ENCODE results near the gene TES. TPM values are rescaled to one million over a fixed set of nuclear protein-coding genes. Genes with fewer than 3 reads are reported as not detected.

TES gene, protein sequence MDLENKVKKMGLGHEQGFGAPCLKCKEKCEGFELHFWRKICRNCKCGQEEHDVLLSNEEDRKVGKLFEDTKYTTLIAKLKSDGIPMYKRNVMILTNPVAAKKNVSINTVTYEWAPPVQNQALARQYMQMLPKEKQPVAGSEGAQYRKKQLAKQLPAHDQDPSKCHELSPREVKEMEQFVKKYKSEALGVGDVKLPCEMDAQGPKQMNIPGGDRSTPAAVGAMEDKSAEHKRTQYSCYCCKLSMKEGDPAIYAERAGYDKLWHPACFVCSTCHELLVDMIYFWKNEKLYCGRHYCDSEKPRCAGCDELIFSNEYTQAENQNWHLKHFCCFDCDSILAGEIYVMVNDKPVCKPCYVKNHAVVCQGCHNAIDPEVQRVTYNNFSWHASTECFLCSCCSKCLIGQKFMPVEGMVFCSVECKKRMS
- total RNA-seq (100 to 1,000 TPM in 4 of 5 experiments, 10 to 100 TPM in 1; 99.2 to 120 (median 114) TPM), polyA plus RNA-seq (100 to 1,000 TPM; 189 to 195 TPM), total RNA-seq (97.5 reads per million, percentile 84 among the genes with 10 or more reads in this experiment)

DNA sequence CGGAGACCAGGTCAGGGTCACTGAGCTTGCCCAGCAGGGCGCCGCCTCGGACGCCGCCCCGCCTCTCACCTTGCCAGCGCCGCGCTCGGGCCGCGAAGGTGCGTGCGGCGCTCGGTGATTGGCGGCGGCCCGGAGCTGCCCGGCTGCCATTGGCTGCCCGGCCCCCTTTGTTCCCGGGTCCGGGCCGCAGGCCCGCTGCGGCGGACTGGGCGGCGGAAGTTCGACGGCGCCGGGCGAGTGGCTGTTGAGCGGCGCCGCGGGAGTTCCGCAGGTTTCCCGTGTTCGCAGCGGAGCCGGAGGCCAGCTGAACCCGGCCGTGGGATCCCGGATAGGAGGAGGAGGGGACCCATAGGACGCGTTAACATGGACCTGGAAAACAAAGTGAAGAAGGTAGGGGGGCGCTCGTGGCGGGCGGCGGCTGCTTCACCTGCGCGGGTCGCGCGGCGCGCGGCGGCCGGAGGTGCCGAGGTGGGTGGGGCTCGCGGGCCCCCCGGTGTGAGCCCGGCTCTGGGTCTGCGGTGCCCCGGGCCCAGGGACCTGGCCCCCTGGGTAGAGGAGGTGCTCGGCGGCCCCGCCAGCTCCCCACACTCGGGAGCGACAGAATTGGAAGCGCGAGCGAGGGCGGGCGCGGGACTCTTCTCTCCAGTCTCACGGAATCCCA is at the start of gene TES:
TES (plus strand) TSS at position 195 of the 661 bp plus-strand sequence; CDS start at position 364, 169 bp downstream.
- CTCF ChIA-PET = interaction anchor here (0.5 to 6.2 kb wide), 8 partner anchors 9 to 380 kb away, joined by 3 to 66 read pairs (median 7); no protein-coding TSS in a partner anchor
- Mint-ChIP-seq H3K9me3 (peaks cover 0 to 5% (median 0%) of the 10 kb centered on the region in 11 donors), H3K27me3 (no peaks in the 10 kb centered on the region), H3K4me1 (peaks cover 39 to 63% (median 52%) of the 10 kb centered on the region in 7 donors), H3K27ac (peak within 1 kb of the TSS; percentile 94 to 99 (median 97)), H3K36me3 (peaks cover 0 to 28% (median 10%) of the 10 kb centered on the region in 5 donors), H3K4me3 (peak within 1 kb of the TSS; percentile 84 to 99 (median 98))
- POLR2A ChIA-PET = interaction anchor here (0.9 to 5.7 kb wide), 13 partner anchors 9 to 48 kb away, joined by 3 to 43 read pairs (median 7); no protein-coding TSS in a partner anchor
- peak within 1 kb of the TSS; percentile 92 for H3K4me3 ChIP-seq (ENCODE audit: low read length)
- peak within 1 kb of the TSS; percentile 93 for H3K27ac ChIP-seq (ENCODE audit: low read depth, low read length)
- H3K27me3 ChIP-seq (ENCODE audit: control insufficient read depth in 2 of 2, insufficient read depth in 2 of 2, low read length in 2 of 2) = no peaks in the 10 kb centered on the region
- ATAC-seq (peak; percentile 70), DNase-seq (peak; percentile 45 to 79 (median 50))
- no peaks in the 10 kb centered on the region for H3K36me3 ChIP-seq (ENCODE audit: control insufficient read depth in 2 of 3, insufficient read depth in 3 of 3, low read length in 3 of 3)
- intact Hi-C loops (cut with micrococcal nuclease) = loop anchor here (1.0 to 10.0 kb wide), 15 partner anchors 9 to 1974 kb away; partner anchors contain the start of genes CAPZA2 (in 2 of the 2), MDFIC (in 2 of the 2), ST7 (in 2 of the 2) and CAV1 (in 1 of the 2)
- H3K4me1 ChIP-seq (ENCODE audit: control insufficient read depth in 2 of 2, insufficient read depth in 2 of 2, low read length in 2 of 2) = peaks cover 20 to 34% of the 10 kb centered on the region in 2 donors
- no peaks in the 10 kb centered on the region for H3K9me3 ChIP-seq (ENCODE audit: control insufficient read depth in 2 of 3, low read length in 3 of 3)

DNA sequence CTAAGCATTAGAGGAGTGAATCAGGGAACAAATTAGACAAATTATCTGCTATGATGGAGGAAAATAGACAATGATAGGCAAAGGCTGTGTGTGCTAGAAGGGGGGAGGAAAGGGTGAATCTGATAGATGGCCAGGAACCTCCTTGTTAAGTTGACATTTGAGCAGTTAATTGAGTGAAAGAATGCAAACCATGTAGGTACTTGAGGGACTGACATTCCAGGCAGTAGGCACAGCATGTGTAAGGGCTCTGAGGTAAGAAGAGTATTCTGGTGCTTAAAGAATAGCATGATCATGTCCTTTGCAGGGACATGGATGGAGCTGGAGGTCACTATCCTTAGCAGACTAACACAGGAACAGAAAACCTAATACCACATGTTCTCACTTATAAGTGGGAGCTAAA is 48.6 kb upstream of the TES start:
- Mint-ChIP-seq H3K27me3 (peaks cover 17 to 45% (median 21%) of the 10 kb centered on the region in 5 donors), H3K27ac (no peak overlapping the region), H3K4me1 (peaks cover 0 to 7% (median 2%) of the 10 kb centered on the region in 7 donors), H3K9me3 (no peaks in the 10 kb centered on the region), H3K36me3 (no peaks in the 10 kb centered on the region), H3K4me3 (no peak overlapping the region)
- Histone ChIP-seq H3K36me3 (ENCODE audit: control insufficient read depth in 2 of 3, insufficient read depth in 3 of 3, low read length in 3 of 3) (no peaks in the 10 kb centered on the region), H3K9me3 (ENCODE audit: control insufficient read depth in 2 of 3, low read length in 3 of 3) (no peaks in the 10 kb centered on the region), H3K4me1 (ENCODE audit: control insufficient read depth in 2 of 2, insufficient read depth in 2 of 2, low read length in 2 of 2) (no peaks in the 10 kb centered on the region), H3K4me3 (ENCODE audit: low read length) (no peak overlapping the region), H3K27ac (ENCODE audit: low read depth, low read length) (no peak overlapping the region), H3K27me3 (ENCODE audit: control insufficient read depth in 2 of 2, insufficient read depth in 2 of 2, low read length in 2 of 2) (no peaks in the 10 kb centered on the region)
- DNase-seq (no peak), ATAC-seq (no peak)
- ChIA-PET POLR2A (interaction anchor here (0.6 kb wide), 1 partner anchor 20 kb away, joined by 3 read pairs; no protein-coding TSS in a partner anchor), CTCF (no interaction called here)
- intact Hi-C loops (cut with micrococcal nuclease) = no loop called here

DNA sequence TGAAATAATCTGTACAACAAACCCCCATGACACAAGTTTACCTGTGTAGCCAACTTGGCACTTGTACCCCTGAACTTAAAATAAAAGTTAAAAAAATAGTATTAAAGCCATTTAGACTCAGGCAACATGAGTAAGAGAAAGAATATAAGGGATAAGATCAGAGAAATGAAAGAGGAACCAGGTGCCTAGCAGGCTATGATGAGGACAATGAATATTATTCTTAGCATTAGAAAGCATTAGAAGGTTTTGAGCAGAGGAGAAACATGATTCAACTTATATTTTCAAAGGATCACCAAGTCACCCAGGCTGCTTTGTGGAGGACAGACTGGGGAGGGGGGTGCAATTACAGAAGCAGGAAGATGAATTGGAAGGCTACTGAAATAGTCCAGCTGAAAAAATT is 48.1 kb upstream of the TES start:
- DNase-seq = no peak
- H3K9me3 ChIP-seq (ENCODE audit: control insufficient read depth in 2 of 3, low read length in 3 of 3) = no peaks in the 10 kb centered on the region
- peaks cover 0 to 3% of the 10 kb centered on the region in 2 donors for H3K4me1 ChIP-seq (ENCODE audit: control insufficient read depth in 2 of 2, insufficient read depth in 2 of 2, low read length in 2 of 2)
- intact Hi-C loops (cut with micrococcal nuclease) = no loop called here
- no peaks in the 10 kb centered on the region for H3K36me3 ChIP-seq (ENCODE audit: control insufficient read depth in 2 of 3, insufficient read depth in 3 of 3, low read length in 3 of 3)
- Mint-ChIP-seq H3K27me3 (peaks cover 12 to 40% (median 19%) of the 10 kb centered on the region in 5 donors), H3K4me3 (no peak overlapping the region), H3K4me1 (peaks cover 2 to 11% (median 6%) of the 10 kb centered on the region in 7 donors), H3K9me3 (no peaks in the 10 kb centered on the region), H3K27ac (no peak overlapping the region), H3K36me3 (no peaks in the 10 kb centered on the region)
- H3K27ac ChIP-seq (ENCODE audit: low read depth, low read length) = no peak overlapping the region
- ATAC-seq = no peak
- ChIA-PET CTCF (no interaction called here), POLR2A (interaction anchor here (0.6 kb wide), 1 partner anchor 21 kb away, joined by 3 read pairs; no protein-coding TSS in a partner anchor)
- no peaks in the 10 kb centered on the region for H3K27me3 ChIP-seq (ENCODE audit: control insufficient read depth in 2 of 2, insufficient read depth in 2 of 2, low read length in 2 of 2)
- no peak overlapping the region for H3K4me3 ChIP-seq (ENCODE audit: low read length)

DNA sequence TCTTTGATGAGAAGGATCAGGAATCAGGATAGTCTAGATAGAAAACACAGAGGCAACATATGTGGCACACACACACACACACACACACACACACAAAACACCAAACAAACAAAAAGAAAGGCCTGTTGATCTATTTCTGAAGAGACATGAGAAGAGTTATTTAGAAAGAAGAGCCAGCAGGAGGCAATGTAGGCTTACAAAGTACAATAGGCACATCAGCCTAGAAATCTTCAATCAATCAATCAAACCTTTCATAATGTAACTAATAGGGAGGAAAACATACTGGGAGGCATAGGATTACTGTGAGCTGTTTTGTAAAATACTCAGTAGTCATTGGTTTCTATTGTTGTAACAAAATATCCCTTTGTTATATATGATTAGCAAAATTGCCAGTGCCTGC is 47.3 kb upstream of the TES start:
- ATAC-seq = no peak
- no peak for DNase-seq
- Mint-ChIP-seq H3K9me3 (no peaks in the 10 kb centered on the region), H3K27me3 (peaks cover 9 to 33% (median 19%) of the 10 kb centered on the region in 5 donors), H3K4me1 (peaks cover 4 to 13% (median 9%) of the 10 kb centered on the region in 7 donors), H3K27ac (no peak overlapping the region), H3K4me3 (no peak overlapping the region), H3K36me3 (no peaks in the 10 kb centered on the region)
- H3K27me3 ChIP-seq (ENCODE audit: control insufficient read depth in 2 of 2, insufficient read depth in 2 of 2, low read length in 2 of 2) = no peaks in the 10 kb centered on the region
- ChIA-PET CTCF (interaction anchor here (0.7 kb wide), 1 partner anchor 8 kb away, joined by 3 read pairs; no protein-coding TSS in a partner anchor), POLR2A (no interaction called here)
- no peak overlapping the region for H3K4me3 ChIP-seq (ENCODE audit: low read length)
- H3K4me1 ChIP-seq (ENCODE audit: control insufficient read depth in 2 of 2, insufficient read depth in 2 of 2, low read length in 2 of 2) = peaks cover 0 to 6% of the 10 kb centered on the region in 2 donors
- H3K9me3 ChIP-seq (ENCODE audit: control insufficient read depth in 2 of 3, low read length in 3 of 3) = no peaks in the 10 kb centered on the region
- intact Hi-C loops (cut with micrococcal nuclease) = no loop called here
- H3K27ac ChIP-seq (ENCODE audit: low read depth, low read length) = no peak overlapping the region
- no peaks in the 10 kb centered on the region for H3K36me3 ChIP-seq (ENCODE audit: control insufficient read depth in 2 of 3, insufficient read depth in 3 of 3, low read length in 3 of 3)

DNA sequence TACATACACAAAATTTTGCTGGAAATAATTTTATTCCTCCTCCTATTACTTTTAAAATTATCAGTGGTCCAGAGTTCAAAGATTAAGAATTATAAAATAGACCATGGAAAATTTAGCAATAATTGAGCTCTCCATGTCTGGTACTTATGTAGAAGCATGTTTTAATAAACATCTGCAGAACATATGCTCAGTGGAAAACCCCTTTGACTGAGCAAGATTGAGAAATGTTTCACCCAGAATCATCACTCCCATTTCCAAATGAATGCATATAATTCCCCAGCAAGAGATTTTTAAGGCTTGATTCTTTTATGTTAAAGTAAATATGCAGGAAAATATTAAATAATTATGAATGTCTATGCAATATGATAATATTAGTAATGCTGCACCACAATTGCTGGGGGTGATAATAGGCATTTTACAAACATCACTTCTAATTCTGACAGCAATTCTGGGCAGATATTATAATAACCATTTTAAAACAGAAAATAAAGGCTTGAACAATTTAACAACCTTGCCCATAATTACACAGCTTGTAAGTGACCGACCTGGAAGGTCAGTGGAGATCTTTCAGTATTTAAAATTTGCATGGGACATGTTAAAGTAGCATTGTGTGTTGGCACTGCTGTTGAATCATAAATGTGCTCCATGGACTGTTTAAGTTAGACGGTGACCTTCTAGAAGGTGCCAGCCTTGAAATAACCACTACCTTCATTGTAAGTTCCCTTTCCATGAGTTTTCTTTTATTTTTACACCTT is 45.6 kb upstream of the TES start:
- ChIA-PET POLR2A (no interaction called here), CTCF (interaction anchor here (0.6 kb wide), 1 partner anchor 426 kb away, joined by 3 read pairs; no protein-coding TSS in a partner anchor)
- H3K27me3 Mint-ChIP-seq = peaks cover 9 to 38% (median 19%) of the 10 kb centered on the region in 5 donors
- no peaks in the 10 kb centered on the region for H3K9me3 Mint-ChIP-seq
- ATAC-seq (no peak), DNase-seq (no peak)
- peaks cover 4 to 22% (median 9%) of the 10 kb centered on the region in 7 donors for H3K4me1 Mint-ChIP-seq
- Histone ChIP-seq H3K9me3 (ENCODE audit: control insufficient read depth in 2 of 3, low read length in 3 of 3) (no peaks in the 10 kb centered on the region), H3K27me3 (ENCODE audit: control insufficient read depth in 2 of 2, insufficient read depth in 2 of 2, low read length in 2 of 2) (no peaks in the 10 kb centered on the region), H3K4me1 (ENCODE audit: control insufficient read depth in 2 of 2, insufficient read depth in 2 of 2, low read length in 2 of 2) (peaks cover 0 to 6% of the 10 kb centered on the region in 2 donors), H3K36me3 (ENCODE audit: control insufficient read depth in 2 of 3, insufficient read depth in 3 of 3, low read length in 3 of 3) (no peaks in the 10 kb centered on the region), H3K4me3 (ENCODE audit: low read length) (no peak overlapping the region), H3K27ac (ENCODE audit: low read depth, low read length) (no peak overlapping the region)
- no peaks in the 10 kb centered on the region for H3K36me3 Mint-ChIP-seq
- intact Hi-C loops (cut with micrococcal nuclease) = no loop called here
- H3K4me3 Mint-ChIP-seq = no peak overlapping the region
- H3K27ac Mint-ChIP-seq = no peak overlapping the region

DNA sequence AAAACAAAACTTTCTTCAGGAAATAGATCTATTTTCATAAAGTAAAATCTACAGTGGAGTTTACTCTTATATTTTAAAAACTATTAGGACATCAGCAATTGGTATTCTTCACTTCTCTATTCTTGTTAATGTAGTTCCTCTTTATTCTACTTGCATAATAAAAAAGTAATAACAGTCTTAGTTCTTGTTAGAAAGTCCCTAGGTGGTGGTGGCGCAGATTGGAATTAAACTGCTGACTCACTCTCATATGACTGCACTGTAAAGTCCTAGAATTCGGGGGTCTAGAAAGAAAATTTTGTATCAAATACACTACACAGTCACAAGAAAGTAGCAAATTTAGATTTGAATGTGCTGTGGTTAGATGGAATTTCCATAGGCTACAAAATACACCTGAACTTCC is 44.6 kb upstream of the TES start:
- no peak overlapping the region for H3K4me3 Mint-ChIP-seq
- no peaks in the 10 kb centered on the region for H3K9me3 Mint-ChIP-seq
- intact Hi-C loops (cut with micrococcal nuclease) = no loop called here
- ATAC-seq (peak; percentile 77), DNase-seq (no peak)
- Histone ChIP-seq H3K4me3 (ENCODE audit: low read length) (no peak overlapping the region), H3K4me1 (ENCODE audit: control insufficient read depth in 2 of 2, insufficient read depth in 2 of 2, low read length in 2 of 2) (peaks cover 0 to 6% of the 10 kb centered on the region in 2 donors), H3K9me3 (ENCODE audit: control insufficient read depth in 2 of 3, low read length in 3 of 3) (no peaks in the 10 kb centered on the region), H3K27me3 (ENCODE audit: control insufficient read depth in 2 of 2, insufficient read depth in 2 of 2, low read length in 2 of 2) (no peaks in the 10 kb centered on the region), H3K27ac (ENCODE audit: low read depth, low read length) (no peak overlapping the region), H3K36me3 (ENCODE audit: control insufficient read depth in 2 of 3, insufficient read depth in 3 of 3, low read length in 3 of 3) (no peaks in the 10 kb centered on the region)
- H3K27me3 Mint-ChIP-seq = peaks cover 9 to 37% (median 19%) of the 10 kb centered on the region in 5 donors
- ChIA-PET POLR2A (no interaction called here), CTCF (no interaction called here)
- H3K4me1 Mint-ChIP-seq = peaks cover 4 to 22% (median 9%) of the 10 kb centered on the region in 7 donors
- no peaks in the 10 kb centered on the region for H3K36me3 Mint-ChIP-seq
- no peak overlapping the region for H3K27ac Mint-ChIP-seq
